ENCODE data around the gene COPB2. TPM values are rescaled to one million over a fixed set of nuclear protein-coding genes. Genes with fewer than 3 reads are reported as not detected.

The COPB2 gene
- 10 to 100 TPM; 38.9 to 43.4 (median 42.1) TPM for total RNA-seq

DNA sequence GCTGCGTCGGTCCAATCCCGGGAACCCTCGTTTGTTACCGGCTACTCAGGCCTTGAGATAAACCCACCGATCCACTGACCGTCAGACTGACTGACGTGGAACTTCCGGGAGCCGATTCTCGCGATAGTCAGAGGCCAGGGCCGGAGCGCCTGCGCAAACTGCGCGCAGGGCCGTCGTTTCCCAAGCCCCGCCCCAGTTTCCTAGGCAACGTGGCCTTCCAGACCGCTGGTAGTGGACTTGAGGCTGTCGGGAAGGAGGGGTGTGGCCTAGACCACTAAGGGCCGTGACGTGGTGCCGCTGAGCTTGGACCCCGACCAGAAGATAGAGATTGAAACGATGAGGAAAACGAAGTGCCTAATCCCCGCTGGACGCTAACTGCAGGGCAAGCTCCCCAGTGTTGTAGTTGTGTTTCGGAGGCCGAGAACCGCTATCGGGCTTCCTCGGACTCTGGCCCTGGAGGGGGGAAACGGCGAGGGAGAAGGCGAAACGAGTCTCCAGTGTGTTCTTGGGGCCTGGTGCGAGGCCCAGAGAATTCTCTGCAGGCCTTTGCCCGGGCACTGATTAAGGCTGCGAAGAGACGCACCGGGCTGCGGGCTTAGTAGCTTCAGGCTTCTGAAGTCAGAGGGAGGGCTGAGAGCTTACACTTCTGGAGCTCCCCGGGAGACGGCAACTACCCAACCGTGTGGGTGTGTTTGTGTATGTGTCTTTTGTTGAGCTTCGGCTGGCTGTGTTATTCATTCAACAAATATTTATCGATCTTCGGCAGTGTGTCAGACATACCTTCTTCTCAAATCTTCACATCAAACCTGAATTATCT is at the start of gene COPB2:
Gene COPB2, minus strand, starts transcription at position 96 of the 817 bp plus-strand sequence. CDS start 97 bp downstream, outside the sequence.
- in situ Hi-C loops (cut with MboI; ENCODE audit: low sequenced_read_pairs in 4 of 4): no loop called here
- intact Hi-C loops (cut with DNase I; ENCODE audit: low total_unique reads): loop anchor here (2.0 to 10.0 kb wide), 2 partner anchors 45 to 285 kb away; partner anchors contain the start of genes MRPS22 and NMNAT3

GRCh38 chr3:139434764-139435307 is 45.4 kb upstream of the COPB2 start:
- Histone ChIP-seq H3K4me1 (peaks cover 0 to 3% of the 10 kb centered on the region in 2 donors), H3K36me3 (no peaks in the 10 kb centered on the region), H3K9me3 (no peaks in the 10 kb centered on the region), H3K27me3 (no peaks in the 10 kb centered on the region), H3K4me3 (no peak overlapping the region), H3K27ac (no peak overlapping the region)
- in situ Hi-C loops (cut with MboI; ENCODE audit: low sequenced_read_pairs in 4 of 4): loop anchor here in 3 of 4 donors (25.0 kb wide), 2 partner anchors 127 to 1427 kb away; no protein-coding TSS in a partner anchor
- DNase-seq (peak in 1 of 2 donors; percentile 7), ATAC-seq (peak; percentile 30 to 63)
- TF ChIP-seq CTCF (IDR thresholded peaks at IDR 0.05 in 4 of 5, conservative IDR thresholded peaks at IDR 0.05 in 1 of 5) (no peak), POLR2A (IDR thresholded peaks at IDR 0.05) (no peak)
- intact Hi-C loops (cut with DNase I; ENCODE audit: low total_unique reads): no loop called here

More for the DNA sequence above, at the start of gene COPB2:
- peak within 1 kb of the TSS; percentile 89 to 97 (median 92) for H3K4me3 ChIP-seq
- TF ChIP-seq CTCF (IDR thresholded peaks at IDR 0.05 in 4 of 5, conservative IDR thresholded peaks at IDR 0.05 in 1 of 5) (no peak), POLR2A (IDR thresholded peaks at IDR 0.05) (peak; percentile 76 to 83)
- peaks cover 50 to 57% of the 10 kb centered on the region in 2 donors for H3K4me1 ChIP-seq
- no peaks in the 10 kb centered on the region for H3K9me3 ChIP-seq
- ATAC-seq (peak; percentile 98 to 99), DNase-seq (peak; percentile 99)
- H3K36me3 ChIP-seq: no peaks in the 10 kb centered on the region
- H3K27ac ChIP-seq: peak within 1 kb of the TSS; percentile 89 to 94 (median 91)
- H3K27me3 ChIP-seq: no peaks in the 10 kb centered on the region

GRCh38 chr3:139434228-139434627 is 44.8 kb upstream of the COPB2 start:
- H3K27me3 ChIP-seq: no peaks in the 10 kb centered on the region
- peaks cover 0 to 3% of the 10 kb centered on the region in 2 donors for H3K4me1 ChIP-seq
- H3K36me3 ChIP-seq: no peaks in the 10 kb centered on the region
- ATAC-seq (no peak), DNase-seq (no peak)
- H3K9me3 ChIP-seq: no peaks in the 10 kb centered on the region
- no peak overlapping the region for H3K4me3 ChIP-seq
- intact Hi-C loops (cut with DNase I; ENCODE audit: low total_unique reads) (no loop called here), in situ Hi-C loops (cut with MboI; ENCODE audit: low sequenced_read_pairs in 4 of 4) (loop anchor here in 3 of 4 donors (25.0 kb wide), 2 partner anchors 128 to 1428 kb away; no protein-coding TSS in a partner anchor)
- H3K27ac ChIP-seq: no peak overlapping the region
- TF ChIP-seq POLR2A (IDR thresholded peaks at IDR 0.05) (no peak), CTCF (IDR thresholded peaks at IDR 0.05 in 4 of 5, conservative IDR thresholded peaks at IDR 0.05 in 1 of 5) (no peak)

DNA sequence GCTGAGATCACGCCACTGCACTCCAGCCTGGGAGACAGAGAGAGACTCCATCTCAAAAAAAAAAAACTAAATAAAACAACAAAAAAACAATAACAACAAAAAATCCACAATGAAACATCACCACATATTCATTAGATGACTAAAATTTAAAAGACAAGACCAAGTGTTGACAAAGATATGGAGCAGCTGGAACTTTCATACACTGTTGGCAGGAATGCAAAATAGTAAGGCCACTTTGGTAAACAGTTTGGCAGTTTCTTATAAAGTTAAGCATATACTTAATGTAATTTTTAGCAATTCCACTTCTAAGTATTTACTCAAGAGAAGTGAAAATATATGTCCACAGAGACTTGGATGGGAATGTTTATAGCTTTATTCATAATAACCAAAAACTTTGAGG is 43.6 kb upstream of the COPB2 start:
- intact Hi-C loops (cut with DNase I; ENCODE audit: low total_unique reads) (no loop called here), in situ Hi-C loops (cut with MboI; ENCODE audit: low sequenced_read_pairs in 4 of 4) (loop anchor here in 3 of 4 donors (25.0 kb wide), 2 partner anchors 129 to 1429 kb away; no protein-coding TSS in a partner anchor)
- H3K9me3 ChIP-seq: no peaks in the 10 kb centered on the region
- H3K4me3 ChIP-seq: no peak overlapping the region
- DNase-seq (no peak), ATAC-seq (no peak)
- no peaks in the 10 kb centered on the region for H3K36me3 ChIP-seq
- TF ChIP-seq POLR2A (IDR thresholded peaks at IDR 0.05): no peak
- no peak for TF ChIP-seq CTCF (IDR thresholded peaks at IDR 0.05 in 4 of 5, conservative IDR thresholded peaks at IDR 0.05 in 1 of 5)
- H3K4me1 ChIP-seq: no peaks in the 10 kb centered on the region
- H3K27me3 ChIP-seq: no peaks in the 10 kb centered on the region
- no peak overlapping the region for H3K27ac ChIP-seq

Data from gastrocnemius medialis (tissue), 4 donors.